Measurements from ENCODE around the gene TET1.

TET1 gene

DNA sequence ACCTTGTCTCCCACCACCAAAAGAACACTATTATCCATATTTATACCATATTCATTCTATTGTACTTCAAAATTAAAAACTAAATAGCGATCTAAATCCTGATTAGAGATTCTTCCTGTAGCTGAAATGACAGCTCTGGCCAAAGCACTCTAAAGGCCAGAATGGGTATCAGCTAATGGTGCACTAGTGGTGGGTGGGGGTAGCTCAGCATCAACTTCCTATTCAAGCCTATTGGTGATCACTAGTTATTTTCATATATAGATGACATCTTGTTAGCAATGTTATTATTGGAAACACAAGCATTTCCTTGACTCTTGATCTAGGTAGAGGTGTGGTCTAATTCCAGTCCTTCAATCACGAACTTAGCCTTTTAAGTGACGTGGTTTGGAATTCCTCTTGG, 43.6 kb downstream of the TET1 start:
- ATAC-seq, result no peak
- TF ChIP-seq, protein P1, sequence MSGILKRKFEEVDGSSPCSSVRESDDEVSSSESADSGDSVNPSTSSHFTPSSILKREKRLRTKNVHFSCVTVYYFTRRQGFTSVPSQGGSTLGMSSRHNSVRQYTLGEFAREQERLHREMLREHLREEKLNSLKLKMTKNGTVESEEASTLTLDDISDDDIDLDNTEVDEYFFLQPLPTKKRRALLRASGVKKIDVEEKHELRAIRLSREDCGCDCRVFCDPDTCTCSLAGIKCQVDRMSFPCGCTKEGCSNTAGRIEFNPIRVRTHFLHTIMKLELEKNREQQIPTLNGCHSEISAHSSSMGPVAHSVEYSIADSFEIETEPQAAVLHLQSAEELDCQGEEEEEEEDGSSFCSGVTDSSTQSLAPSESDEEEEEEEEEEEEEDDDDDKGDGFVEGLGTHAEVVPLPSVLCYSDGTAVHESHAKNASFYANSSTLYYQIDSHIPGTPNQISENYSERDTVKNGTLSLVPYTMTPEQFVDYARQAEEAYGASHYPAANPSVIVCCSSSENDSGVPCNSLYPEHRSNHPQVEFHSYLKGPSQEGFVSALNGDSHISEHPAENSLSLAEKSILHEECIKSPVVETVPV (CRISPR knock-in tag; IDR thresholded peaks at IDR 0.05), result no peak
- TF ChIP-seq, protein P2, sequence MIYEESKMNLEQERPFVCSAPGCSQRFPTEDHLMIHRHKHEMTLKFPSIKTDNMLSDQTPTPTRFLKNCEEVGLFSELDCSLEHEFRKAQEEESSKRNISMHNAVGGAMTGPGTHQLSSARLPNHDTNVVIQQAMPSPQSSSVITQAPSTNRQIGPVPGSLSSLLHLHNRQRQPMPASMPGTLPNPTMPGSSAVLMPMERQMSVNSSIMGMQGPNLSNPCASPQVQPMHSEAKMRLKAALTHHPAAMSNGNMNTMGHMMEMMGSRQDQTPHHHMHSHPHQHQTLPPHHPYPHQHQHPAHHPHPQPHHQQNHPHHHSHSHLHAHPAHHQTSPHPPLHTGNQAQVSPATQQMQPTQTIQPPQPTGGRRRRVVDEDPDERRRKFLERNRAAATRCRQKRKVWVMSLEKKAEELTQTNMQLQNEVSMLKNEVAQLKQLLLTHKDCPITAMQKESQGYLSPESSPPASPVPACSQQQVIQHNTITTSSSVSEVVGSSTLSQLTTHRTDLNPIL (CRISPR knock-in tag; IDR thresholded peaks at IDR 0.05; ENCODE audit: low read depth), result no peak
- TF ChIP-seq OSR1 (CRISPR knock-in tag; IDR thresholded peaks at IDR 0.05) (no peak), GLIS3 (CRISPR knock-in tag; IDR thresholded peaks at IDR 0.05) (no peak), RARB (CRISPR knock-in tag; IDR thresholded peaks at IDR 0.05) (no peak), BACH2 (CRISPR knock-in tag; IDR thresholded peaks at IDR 0.05; ENCODE audit: borderline replicate concordance) (no peak), ZFP3 (CRISPR knock-in tag; IDR thresholded peaks at IDR 0.05) (no peak), CSDC2 (CRISPR knock-in tag; IDR thresholded peaks at IDR 0.05) (no peak), PPARA (CRISPR knock-in tag; IDR thresholded peaks at IDR 0.05; ENCODE audit: borderline replicate concordance) (no peak), SNAI2 (CRISPR knock-in tag; IDR thresholded peaks at IDR 0.05) (no peak), ZNF70 (CRISPR knock-in tag; IDR thresholded peaks at IDR 0.05) (no peak)
- TF ChIP-seq, protein P3, sequence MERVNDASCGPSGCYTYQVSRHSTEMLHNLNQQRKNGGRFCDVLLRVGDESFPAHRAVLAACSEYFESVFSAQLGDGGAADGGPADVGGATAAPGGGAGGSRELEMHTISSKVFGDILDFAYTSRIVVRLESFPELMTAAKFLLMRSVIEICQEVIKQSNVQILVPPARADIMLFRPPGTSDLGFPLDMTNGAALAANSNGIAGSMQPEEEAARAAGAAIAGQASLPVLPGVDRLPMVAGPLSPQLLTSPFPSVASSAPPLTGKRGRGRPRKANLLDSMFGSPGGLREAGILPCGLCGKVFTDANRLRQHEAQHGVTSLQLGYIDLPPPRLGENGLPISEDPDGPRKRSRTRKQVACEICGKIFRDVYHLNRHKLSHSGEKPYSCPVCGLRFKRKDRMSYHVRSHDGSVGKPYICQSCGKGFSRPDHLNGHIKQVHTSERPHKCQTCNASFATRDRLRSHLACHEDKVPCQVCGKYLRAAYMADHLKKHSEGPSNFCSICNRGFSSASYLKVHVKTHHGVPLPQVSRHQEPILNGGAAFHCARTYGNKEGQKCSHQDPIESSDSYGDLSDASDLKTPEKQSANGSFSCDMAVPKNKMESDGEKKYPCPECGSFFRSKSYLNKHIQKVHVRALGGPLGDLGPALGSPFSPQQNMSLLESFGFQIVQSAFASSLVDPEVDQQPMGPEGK (CRISPR knock-in tag; IDR thresholded peaks at IDR 0.05; ENCODE audit: borderline replicate concordance), result no peak
- TF ChIP-seq, protein P4, sequence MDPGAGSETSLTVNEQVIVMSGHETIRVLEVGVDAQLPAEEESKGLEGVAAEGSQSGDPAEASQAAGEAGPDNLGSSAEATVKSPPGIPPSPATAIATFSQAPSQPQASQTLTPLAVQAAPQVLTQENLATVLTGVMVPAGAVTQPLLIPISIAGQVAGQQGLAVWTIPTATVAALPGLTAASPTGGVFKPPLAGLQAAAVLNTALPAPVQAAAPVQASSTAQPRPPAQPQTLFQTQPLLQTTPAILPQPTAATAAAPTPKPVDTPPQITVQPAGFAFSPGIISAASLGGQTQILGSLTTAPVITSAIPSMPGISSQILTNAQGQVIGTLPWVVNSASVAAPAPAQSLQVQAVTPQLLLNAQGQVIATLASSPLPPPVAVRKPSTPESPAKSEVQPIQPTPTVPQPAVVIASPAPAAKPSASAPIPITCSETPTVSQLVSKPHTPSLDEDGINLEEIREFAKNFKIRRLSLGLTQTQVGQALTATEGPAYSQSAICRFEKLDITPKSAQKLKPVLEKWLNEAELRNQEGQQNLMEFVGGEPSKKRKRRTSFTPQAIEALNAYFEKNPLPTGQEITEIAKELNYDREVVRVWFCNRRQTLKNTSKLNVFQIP (CRISPR knock-in tag; IDR thresholded peaks at IDR 0.05; ENCODE audit: borderline replicate concordance, low read depth), result no peak

DNA sequence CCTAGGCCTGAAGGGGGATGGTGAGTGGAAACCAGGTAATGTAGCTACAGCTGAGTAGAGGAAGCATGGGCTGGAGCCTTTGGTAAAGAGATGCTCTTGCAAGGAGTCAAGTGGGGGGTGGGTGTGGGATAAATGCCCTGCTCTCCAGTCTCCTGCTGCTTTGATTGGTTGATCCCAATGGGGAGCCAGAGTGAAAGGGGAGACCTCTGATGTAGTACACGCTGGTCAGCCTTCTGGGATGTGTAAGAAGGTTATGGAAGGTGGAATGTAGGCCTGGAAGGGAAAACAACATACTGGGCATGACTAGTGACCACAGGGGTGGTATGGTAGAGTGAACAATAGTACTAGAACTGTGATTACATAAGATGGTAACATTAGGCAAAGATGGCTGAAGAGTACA, 44.3 kb downstream of the TET1 start:
- TF ChIP-seq SNAI2 (CRISPR knock-in tag; IDR thresholded peaks at IDR 0.05), result no peak
- TF ChIP-seq ZC3H10 (CRISPR knock-in tag; IDR thresholded peaks at IDR 0.05), result no peak
- no peak for TF ChIP-seq TOX (CRISPR knock-in tag; IDR thresholded peaks at IDR 0.05; ENCODE audit: borderline replicate concordance)
- TF ChIP-seq OSR1 (CRISPR knock-in tag; IDR thresholded peaks at IDR 0.05), result no peak
- TF ChIP-seq ARNTL (CRISPR knock-in tag; IDR thresholded peaks at IDR 0.05; ENCODE audit: borderline replicate concordance, low read depth), result no peak
- no peak for ATAC-seq

DNA sequence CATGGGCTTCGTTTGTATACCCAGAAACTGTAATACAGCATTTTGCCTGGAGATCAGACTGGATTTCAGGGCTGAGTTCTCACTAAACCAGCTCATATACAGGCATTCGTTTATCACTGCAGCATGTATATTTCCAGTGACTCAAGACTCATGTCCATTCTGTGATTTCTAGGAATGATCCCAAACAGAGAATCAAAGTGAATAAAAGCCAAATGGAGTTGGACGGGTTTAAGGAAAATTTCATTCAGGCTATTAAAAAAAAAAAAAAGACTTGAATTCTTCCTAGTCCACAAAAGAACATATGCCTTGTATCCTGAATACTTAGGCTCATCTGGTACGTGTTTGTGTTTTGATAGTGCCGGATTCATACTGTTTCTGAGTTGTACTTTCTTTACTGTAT, 46.8 kb downstream of the TET1 start:
- ATAC-seq, result peak; percentile 26; the same call in 1 of the 3 replicates
- TF ChIP-seq BACH2 (CRISPR knock-in tag; IDR thresholded peaks at IDR 0.05; ENCODE audit: borderline replicate concordance) (no peak), ZFP3 (CRISPR knock-in tag; IDR thresholded peaks at IDR 0.05) (no peak), TCF4 (CRISPR knock-in tag; IDR thresholded peaks at IDR 0.05; ENCODE audit: borderline replicate concordance) (no peak), ZNF8 (CRISPR knock-in tag; IDR thresholded peaks at IDR 0.05) (no peak), ISL1 (CRISPR knock-in tag; IDR thresholded peaks at IDR 0.05) (no peak), PPARA (CRISPR knock-in tag; IDR thresholded peaks at IDR 0.05; ENCODE audit: borderline replicate concordance) (no peak), ZNF565 (CRISPR knock-in tag; conservative IDR thresholded peaks at IDR 0.05; ENCODE audit: low read depth) (no peak), TOX (CRISPR knock-in tag; IDR thresholded peaks at IDR 0.05; ENCODE audit: borderline replicate concordance) (no peak)
- TF ChIP-seq, protein P4 (CRISPR knock-in tag; IDR thresholded peaks at IDR 0.05; ENCODE audit: borderline replicate concordance, low read depth), result no peak
- TF ChIP-seq, protein P2 (CRISPR knock-in tag; IDR thresholded peaks at IDR 0.05; ENCODE audit: low read depth), result no peak
- TF ChIP-seq, protein P5, sequence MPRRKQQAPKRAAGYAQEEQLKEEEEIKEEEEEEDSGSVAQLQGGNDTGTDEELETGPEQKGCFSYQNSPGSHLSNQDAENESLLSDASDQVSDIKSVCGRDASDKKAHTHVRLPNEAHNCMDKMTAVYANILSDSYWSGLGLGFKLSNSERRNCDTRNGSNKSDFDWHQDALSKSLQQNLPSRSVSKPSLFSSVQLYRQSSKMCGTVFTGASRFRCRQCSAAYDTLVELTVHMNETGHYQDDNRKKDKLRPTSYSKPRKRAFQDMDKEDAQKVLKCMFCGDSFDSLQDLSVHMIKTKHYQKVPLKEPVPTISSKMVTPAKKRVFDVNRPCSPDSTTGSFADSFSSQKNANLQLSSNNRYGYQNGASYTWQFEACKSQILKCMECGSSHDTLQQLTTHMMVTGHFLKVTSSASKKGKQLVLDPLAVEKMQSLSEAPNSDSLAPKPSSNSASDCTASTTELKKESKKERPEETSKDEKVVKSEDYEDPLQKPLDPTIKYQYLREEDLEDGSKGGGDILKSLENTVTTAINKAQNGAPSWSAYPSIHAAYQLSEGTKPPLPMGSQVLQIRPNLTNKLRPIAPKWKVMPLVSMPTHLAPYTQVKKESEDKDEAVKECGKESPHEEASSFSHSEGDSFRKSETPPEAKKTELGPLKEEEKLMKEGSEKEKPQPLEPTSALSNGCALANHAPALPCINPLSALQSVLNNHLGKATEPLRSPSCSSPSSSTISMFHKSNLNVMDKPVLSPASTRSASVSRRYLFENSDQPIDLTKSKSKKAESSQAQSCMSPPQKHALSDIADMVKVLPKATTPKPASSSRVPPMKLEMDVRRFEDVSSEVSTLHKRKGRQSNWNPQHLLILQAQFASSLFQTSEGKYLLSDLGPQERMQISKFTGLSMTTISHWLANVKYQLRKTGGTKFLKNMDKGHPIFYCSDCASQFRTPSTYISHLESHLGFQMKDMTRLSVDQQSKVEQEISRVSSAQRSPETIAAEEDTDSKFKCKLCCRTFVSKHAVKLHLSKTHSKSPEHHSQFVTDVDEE (CRISPR knock-in tag; IDR thresholded peaks at IDR 0.05), result no peak
- TF ChIP-seq, protein P3 (CRISPR knock-in tag; IDR thresholded peaks at IDR 0.05; ENCODE audit: borderline replicate concordance), result no peak
- TF ChIP-seq, protein P1 (CRISPR knock-in tag; IDR thresholded peaks at IDR 0.05), result no peak
